Limb (tissue), 2 donors: ENCODE measurements around the gene DACT2.
"Not testable (repeated sequence)": the region's sequence is repeated elsewhere in the genome, so short reads cannot be mapped to it uniquely, and the experiment has no call there.

Experiments used
- DNase-seq, 2 donors: peaks; one replicate each; pipeline ENCODE4 v3.0.0-alpha.2; 2016; ENCODE audit errors: extremely low spot score in 2 of 2

The DACT2 gene

DNA sequence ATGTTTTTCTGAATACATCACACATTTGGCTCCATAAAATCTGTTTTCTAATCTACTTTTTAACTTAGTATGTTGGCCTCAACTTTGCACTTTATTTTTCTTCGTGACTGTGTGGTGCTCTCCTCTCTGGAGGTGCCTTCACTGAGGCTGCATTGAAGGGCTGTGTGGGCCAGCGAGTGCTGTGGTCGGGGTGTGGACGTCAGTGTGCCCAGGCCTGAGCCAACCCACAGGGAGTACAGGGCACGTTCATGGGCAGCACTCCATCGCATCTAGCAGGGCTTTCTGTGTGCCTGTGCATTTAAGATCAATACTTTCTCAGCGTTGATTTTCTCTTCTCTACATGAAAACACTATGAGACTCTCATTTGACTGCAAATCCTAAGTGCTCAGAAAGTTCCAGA is 37.8 kb downstream of the DACT2 start:
- DNase-seq = no peak

DNA sequence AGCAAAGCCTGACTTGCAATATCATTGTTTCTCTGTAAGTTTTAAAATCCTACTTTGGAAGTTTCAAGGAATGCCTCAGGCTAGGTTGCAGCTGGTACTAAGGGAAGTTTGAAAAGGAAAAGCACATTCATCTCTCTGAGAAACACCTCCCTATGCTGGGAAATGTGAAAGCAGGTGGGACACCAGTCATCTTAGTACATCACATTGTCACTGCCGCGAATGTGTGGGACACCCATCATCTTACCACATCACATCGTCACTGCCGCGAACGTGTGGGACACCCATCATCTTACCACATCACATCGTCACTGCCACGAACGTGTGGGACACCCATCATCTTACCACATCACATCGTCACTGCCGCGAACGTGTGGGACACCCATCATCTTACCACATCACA is 38.3 kb downstream of the DACT2 start:
- DNase-seq = not testable (repeated sequence)

DNA sequence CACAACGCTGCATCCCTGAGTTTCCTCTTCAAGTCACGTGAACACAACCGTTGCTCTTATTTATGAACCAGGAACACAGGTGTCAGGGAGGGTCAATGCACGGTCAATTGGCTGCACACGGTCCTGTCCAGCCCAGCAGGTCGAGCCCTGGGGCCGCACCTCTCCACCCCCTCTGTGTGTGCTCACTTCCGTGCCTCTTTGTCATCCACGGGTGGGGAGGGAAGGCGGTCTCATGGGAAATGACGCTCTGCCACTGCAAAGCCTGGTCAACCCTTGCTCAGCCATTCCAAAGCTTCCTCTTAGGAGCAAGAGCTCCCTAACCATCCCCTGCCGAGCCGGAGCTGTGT is 38.7 kb downstream of the DACT2 start:
- no peak for DNase-seq

DNA sequence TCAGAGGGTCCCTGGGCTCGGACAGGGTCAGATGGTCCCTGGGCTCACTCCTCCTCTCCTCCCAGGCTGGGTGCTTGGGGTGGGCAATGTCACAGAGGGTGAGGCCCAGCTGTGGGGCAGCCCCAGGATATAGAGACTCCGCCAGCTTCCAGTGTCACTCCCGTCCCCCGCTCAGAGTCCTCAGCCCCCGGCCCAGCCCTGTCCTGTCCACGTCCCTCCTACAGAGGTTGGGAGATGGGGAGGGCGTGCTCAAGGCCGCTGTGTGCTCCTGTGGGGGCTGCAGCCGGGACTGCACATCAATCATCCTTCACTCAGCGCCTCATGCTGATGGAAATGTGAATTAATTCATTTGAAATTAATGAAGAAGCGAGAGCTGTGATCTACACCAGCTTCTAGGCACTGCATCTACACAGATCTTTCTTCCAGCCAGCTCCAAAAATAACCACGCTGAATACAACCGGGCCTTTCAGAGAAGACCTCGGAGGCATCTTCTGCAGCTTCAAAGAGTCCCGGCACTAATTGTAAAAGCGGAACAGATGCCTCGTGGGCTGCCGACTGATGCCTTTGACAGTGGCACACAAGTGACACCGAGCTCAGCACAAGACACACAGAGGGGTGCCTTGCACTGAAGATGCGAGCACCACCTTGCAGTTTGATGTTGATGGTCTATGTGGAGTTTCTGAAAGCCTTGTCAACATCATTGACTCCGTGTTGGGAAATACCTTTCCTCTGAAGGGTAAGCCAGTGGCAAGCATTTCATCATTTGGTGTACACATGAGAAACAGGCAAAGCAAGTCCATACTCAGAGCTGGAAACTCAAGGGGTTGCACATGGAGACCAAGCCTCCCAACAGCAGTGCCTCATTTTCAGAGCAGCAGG is 39.3 kb downstream of the DACT2 start:
- DNase-seq = no peak

DNA sequence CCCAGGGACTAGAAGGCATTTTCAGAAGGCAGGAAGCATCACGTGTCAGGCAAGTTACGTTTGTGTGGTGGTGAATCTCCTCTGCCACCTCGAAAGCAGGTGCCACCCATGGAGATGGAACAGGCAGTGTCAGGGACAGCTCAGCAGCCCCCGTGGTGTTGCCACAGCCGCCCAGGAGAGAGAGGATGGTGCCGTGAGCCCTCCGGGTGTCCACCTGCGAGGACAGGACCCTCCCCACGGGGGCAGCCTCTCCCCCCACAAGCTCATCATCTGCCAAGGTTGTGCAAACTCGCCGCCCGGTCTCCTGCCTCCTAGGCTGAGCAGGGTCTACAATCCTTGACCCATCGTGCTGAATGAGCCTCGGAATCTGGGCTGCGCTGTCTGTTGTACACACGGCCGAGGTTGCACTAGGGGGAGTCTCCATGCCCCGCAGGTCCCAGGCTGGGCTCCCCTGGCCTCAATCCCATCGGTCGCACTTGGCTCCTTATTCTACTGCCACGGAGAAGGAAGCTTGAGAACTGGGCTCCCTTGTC is 40.1 kb downstream of the DACT2 start:
- DNase-seq = no peak

GRCh38 chr6:168278904-168279303 is 40.7 kb downstream of the DACT2 start:
- no peak for DNase-seq

GRCh38 chr6:168277274-168277669 is 42.3 kb downstream of the DACT2 start:
- no peak for DNase-seq

DNA sequence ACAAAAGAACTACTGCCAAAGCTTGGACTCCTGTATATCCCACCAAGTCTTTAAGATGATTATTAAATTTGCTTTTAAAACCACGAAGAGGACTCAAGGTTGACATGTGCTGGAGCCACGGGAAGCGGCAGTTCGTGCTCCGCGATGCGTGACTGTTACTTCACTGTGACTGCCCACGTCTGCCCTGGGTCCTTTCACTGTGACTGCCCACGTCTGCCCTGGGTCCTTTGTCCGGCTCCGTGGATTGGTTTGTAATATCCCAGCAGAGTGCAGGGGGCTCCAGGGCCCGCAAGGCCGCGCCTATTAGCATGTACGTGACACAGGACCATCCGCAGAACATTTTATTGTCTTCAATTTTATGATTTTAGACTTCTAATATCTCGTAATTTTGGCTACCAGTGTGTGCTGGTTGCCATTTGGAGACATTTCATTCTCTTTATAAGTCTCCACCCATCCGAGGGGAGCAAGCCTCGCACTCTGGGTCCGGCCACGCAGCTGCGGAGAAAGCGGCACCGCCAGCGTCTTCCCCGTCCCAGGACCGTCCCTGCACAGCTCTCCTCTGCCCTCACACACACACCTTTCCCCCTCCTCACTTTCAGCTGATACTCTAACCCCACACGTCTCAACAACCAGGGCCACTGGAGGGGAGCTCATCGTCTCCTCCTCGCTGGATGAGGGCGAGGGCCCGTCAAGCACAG is 42.9 kb downstream of the DACT2 start:
- no peak for DNase-seq

DNA sequence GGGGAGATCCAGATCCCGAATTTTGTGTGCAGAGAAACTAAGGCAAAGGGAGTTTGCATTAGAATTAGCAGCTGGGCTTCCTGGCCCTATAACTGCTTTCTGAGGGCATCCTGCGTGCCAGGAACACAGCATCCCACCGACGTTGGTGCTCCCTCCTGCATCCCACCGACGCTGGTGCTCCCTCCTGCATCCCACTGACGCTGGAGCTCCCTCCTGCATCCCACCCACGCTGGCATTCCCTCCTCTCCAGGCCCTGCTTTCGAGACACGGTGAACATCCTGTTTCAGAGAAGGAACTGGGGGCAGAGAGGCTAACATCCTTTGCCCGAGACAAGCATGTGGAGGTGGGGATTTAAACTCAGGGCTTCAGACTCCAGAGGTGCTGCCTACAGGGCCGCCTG is 44.4 kb downstream of the DACT2 start:
- DNase-seq = no peak

GRCh38 chr6:168274037-168274952 is 45.3 kb downstream of the DACT2 start:
- no peak for DNase-seq

GRCh38 chr6:168273441-168274036 is 46.0 kb downstream of the DACT2 start:
- no peak for DNase-seq

DNA sequence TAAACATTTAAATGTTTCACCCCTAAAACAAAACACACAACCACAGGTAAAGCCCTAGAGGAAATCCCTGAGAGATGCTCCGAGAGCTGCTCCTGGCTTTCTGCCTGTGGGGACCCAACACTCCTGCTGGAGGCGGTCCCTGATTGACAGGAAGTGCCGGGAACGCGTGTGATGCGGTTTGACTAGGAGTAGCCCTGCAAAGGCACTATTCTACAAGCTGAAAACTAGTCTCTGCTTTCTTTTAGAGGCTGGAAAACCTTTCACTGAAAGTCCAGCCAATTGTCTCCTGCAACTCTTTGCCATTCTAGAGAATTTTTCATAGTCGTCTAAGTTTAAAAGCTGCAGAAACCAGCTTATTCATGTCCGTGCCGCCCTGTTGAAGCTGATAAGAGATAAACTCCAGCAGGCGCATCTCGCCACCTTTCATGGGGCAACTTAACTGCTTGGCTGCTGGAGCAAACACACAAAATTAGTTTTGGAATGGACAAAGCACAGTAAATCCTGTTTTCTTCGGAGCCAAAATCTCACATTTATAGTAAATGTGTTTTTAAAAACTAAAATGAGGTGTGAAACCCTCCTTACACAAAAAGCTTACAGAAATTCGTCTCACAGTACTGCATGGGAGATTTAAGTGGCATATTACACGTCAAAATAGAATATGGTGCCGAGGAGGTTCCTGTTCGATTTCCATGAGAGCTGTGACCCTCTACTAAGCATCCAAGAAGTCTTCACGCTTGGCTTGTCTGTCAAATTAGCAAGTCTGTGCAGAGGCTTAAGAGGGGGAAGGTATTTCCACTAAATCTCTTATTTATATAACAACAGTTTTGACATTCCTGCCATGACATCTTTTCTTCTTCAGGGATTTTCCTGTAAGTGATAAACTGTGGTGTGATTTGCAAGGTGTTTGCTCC is 46.9 kb downstream of the DACT2 start:
- DNase-seq = no peak

DNA sequence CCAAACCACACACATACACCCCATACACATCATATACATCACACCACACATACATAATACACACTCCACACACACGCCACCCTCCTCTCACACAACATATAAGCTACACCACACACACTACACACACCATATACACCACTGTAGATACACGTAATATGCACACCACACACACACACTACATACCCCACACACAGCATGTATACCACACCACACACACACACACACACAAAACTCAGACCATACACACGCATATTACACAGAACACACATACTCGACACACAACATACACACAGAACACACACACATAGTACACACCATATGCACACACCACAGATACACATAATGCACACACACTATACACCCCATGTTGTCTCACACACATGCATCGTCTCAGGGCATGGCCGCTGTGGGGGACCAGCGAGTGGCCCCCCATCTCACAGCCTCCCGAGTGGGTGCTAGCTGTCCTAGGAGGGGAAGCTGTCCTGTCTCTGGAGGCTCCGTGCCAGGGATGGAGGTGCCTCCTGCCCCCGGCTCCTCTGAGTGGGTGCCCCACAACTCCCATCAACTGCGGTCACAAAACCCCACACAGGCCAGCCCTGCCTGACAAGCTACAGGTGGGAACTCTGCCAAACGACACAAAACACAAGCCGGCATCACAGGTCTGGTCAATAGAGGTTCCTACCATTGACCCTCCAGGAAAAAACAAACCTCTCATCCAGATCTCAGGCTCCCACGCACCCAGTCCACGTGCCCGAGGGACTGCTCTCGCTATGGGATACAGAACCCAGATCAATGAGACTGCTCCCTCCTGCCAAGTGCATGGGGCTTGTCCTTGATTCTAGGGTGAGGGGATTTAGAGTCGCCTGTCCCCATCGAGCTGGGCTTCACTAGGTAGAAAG is 49.1 kb downstream of the DACT2 start:
- no peak for DNase-seq

DNA sequence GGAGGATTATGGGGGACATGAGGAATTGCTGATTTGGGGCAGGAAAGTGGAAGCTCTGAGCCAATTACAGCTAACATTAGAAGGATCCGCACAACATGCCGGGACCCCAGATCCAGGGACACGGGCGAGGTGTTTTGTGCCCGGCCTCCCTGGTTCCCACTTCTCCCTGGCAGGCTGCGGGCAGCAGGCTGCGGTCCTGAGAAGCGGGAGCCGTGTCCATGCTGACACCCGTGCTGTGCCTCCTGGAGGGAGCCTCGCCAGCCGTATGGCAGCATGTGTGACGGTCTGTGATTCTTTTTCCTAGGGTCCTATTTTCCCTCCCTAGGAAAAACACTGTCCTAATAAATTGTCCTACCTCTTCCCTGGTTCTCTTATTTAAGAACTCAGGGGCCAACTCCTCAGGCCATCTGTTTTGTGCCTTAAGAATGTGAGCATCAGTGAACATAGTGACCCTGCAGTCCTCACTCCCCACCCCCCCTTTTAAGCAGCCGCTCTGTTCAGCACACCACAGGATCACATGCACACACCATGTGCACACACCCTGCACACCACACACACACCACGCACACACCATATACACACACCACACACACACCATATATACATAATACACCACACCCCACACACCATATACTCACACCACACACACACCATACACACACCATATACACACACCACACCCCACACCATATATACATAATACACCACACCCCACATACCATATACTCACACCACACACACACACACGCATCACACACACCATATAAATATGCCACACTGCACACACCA is 49.9 kb downstream of the DACT2 start:
- no peak for DNase-seq

DNA sequence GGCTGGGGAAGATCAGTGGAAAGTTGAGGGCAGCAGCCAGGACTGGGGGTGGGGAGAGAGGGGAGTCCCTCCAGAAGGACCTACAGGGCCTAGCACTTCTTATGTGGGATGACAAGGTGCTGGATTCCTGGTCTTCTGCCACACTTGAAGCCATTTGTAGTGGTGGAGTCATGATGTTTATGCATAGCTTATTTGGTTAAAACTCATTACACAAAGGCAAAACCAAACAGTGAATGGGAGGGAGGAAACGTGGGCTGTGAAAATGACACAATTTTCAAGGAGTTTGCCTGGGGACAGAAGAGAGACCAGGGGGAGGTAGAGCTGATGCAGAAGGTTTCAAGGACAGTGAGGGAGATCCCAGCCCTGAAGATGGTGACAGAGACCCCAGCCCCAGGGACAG is 50.8 kb downstream of the DACT2 start:
- no peak for DNase-seq

DNA sequence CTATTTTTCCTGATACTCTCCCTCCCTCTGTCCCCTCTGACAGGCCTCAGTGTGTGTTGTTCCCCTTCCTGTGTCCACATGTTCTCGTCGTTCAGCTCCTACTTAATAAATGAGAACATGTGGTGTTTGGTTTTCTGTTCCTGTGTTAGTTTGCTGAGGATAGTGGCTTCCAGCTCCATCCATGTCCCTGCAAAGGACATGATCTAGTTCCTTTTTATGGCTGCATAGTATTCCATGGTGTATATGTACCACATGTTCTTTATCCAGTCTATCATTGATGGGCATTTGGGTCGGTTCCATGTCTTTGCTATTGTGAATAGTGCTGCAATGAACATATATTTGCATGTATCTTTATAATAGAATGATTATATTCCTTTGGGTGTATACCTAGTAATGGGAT is 51.8 kb downstream of the DACT2 start:
- not testable (repeated sequence) for DNase-seq

DNA sequence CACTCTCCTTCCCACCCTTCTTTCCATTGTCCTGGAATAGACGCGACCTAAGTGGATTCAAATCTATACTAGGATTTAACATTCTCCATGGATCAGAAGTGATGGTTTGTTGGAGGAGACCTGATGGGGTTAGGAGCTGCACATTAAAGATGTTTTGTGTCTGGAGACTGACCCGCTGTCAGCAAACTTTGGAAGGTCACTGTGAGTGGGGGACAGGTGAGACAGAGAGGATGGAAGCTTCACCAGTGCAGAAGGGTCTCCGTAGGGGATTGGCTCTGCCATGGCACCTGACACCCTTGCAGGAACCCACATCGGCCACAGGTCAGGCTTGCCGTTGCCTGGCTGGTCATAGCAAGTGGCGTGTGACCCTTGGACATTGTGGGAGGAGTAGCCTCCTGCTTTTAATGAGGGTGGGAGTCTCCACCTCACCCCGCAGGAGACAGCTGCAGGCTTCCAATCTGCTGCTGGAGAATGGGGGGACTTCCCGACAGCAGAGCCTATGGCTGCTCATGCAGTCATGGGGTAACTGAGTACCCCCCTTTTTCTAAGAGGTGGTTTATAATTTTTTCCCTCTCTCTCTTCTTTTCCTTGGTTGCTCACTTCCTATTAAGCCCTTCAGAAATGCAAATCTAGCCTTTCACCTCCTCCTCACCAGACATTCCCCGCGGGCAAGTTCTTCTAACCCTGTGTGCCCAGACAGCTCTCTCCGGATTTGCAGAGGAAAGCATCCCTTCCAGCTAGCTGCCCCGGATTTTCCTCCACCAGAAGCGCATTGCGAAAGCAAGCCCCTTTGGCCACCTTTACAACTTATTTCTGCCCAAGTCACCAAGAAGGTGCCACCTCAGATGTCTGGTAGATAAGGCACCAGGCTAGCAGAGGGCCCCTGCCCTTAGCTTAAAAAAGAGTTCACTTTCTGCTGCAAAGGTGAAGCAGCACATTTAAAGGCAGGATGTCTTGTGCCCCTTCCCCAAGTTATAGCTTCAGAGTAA is 53.5 kb downstream of the DACT2 start:
- DNase-seq = no peak
